Activated CD4-positive, CD25-positive, alpha-beta regulatory T cell treated with anti-CD3 and anti-CD28 coated beads, Interleukin-2, amount 50 U/mL, for 16 hours (primary cell): ENCODE data around the gene MFSD8.
"Not testable (repeated sequence)": the region's sequence is repeated elsewhere in the genome, so short reads cannot be mapped to it uniquely, and the experiment has no call there.

Experiments used
- DNase-seq: peaks from one replicate; pipeline ENCODE4 v3.0.0-alpha.2; 2020; ENCODE audit warnings: low read depth, low spot score

The MFSD8 gene, protein sequence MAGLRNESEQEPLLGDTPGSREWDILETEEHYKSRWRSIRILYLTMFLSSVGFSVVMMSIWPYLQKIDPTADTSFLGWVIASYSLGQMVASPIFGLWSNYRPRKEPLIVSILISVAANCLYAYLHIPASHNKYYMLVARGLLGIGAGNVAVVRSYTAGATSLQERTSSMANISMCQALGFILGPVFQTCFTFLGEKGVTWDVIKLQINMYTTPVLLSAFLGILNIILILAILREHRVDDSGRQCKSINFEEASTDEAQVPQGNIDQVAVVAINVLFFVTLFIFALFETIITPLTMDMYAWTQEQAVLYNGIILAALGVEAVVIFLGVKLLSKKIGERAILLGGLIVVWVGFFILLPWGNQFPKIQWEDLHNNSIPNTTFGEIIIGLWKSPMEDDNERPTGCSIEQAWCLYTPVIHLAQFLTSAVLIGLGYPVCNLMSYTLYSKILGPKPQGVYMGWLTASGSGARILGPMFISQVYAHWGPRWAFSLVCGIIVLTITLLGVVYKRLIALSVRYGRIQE

DNA sequence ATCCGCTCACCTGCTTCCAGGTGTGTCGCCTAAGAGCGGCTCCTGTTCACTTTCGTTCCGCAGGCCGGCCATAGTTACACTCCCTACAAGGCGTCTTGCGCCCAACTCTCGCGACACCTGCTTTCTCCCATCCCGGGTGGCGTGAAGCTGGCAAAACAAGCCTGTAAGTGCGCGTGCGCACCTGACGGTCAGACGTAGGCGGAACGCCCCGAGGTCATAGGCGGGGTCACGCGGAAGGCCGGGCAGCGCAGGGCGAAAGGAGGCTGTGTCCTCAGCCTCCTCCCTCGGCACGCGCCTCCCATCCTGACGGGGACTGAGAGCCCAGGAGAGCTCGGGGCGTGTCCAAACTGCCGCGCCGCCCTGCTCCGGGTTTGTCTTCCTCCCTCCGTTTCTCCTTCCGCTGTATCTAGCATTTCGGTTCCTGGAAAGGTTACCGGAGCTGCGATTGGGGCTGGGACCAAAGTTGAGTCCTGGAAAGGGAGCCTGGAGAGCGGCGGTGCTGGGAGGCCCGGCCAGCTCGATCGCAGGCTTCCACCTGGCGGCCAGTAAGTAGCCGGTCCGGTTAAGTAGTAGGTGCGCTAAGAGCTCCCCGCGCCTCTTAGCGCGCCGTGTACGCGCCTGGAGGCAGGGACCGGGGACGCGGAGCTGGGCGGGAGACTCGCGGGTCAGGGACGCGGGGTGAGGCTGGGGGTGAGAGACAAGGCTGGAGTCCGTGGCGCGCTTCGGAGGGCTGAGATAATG lies at the start of gene MFSD8, which contains the start of gene ABHD18:
Gene MFSD8 (minus strand): TSS at position 112 of the 741 bp plus-strand sequence. CDS start 40 bp downstream, at position 72.
Gene ABHD18 (plus strand): TSS at position 345 of the 741 bp plus-strand sequence. CDS start 17,550 bp downstream, outside the sequence.
- DNase-seq, result peak; percentile 99

DNA sequence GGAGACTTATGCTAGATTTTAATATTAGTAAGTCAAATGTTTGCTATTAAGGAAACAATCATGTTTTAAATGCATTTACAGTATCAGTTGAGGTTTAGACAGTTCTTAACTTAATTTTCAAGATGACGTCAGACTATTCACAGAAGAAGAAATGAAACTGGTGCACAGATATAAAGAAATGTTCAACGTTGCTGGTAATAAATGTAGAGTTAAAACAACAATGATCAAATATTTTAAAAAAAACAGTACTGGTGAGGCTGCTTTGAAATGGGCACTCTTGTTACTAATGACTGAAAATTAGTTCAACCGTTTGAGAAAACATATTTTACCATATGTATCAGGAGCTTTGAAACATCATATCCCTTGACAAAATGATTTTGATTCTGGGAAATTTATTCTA lies 44.5 kb upstream of the MFSD8 start:
- no peak for DNase-seq

DNA sequence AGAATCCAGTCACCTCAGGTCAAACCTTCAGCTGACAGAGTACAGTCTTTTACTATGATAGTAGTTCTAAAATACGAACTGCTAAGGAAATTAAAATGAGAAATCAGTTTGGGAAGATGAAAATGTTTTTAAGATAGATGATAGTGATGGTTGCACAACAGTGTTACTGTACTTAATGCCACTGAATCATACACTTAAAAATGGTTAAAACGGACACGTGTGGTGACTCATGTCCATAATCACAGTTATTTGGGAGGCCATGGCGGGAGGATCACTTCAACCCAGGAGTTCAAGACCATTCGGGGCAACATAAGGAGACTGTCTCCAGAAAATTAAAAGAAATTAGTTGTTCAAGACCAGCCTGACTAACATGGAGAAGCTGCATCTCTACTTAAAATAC lies 41.6 kb upstream of the MFSD8 start:
- no peak for DNase-seq

DNA sequence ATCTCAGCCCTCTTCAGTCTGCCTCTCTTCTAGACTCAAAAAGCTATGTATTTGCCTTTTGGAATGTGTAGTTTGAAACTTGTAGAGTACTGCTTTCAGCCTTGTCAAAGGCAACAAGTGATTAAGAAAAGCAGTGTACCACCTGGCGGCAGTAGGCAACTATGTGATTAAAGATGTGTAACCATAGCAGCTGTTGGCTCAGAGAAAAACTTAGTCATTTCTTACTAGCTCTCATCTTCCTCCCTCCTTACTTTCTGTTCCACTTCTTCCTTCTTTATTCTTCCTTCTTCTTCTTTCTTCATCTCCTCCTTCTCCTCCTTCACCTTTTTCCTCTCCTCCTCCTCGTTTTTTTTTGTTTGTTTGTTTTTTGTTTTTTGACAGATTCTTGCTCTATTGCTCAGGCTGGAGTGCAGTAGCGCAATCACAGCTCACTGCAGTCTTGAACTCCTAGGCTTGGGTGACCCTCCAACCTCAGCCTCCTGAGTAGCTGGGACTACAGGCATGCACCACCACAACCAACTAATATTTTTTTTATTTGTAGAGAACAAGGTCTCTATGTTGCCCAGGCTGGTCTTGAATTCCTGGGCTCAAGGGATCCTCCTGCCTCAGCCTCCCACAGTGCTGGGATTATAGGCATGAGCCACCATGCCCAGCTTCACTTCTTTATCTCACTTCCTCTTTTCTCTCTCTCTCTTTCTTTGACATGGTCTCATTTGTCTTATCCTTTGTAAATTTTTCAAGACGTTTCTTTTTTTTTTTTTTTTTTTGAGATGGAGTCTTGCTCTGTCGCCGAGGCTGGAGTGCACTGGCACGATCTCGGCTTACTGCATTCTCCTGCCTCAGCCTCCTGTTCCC lies 32.8 kb upstream of the MFSD8 start:
- peak; percentile 1 for DNase-seq

DNA sequence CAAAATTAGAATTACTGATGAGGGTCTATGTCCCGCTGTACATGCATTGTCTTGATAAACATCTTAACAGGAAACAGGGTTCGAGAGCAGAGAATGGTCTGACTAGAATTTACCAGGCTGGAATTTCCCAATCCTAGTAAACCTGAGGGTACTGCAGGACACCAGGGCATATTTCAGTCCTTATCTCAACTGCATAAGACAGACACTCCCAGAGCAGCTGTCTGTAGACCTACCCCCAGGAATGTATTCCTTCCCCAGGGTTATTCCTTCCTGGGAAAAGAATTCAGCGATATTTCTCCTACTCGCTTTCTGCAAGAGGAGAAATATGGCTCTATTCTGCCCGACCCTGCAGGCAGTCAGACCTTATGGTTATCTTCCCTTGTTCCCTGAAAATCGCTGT lies 31.5 kb upstream of the MFSD8 start:
- not testable (repeated sequence) for DNase-seq

DNA sequence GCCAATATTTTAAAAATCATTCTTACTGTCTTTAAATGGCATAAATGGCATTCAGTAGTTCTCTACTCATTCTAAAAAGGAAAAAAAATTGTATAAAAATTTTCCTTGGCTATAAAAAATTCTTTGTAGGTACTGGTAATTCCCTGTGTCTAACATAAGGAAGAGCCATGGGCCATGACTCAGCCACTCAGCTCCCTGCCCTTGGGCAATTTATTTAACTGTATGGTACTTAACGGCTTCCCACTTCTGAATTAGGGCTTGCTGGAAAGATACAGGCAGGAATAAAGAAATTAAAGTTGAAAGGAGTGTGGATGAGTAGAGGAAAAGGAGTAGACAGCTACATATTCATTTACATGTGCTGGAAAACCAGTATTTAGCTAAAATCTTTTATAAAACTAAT lies 30.8 kb upstream of the MFSD8 start:
- no peak for DNase-seq

DNA sequence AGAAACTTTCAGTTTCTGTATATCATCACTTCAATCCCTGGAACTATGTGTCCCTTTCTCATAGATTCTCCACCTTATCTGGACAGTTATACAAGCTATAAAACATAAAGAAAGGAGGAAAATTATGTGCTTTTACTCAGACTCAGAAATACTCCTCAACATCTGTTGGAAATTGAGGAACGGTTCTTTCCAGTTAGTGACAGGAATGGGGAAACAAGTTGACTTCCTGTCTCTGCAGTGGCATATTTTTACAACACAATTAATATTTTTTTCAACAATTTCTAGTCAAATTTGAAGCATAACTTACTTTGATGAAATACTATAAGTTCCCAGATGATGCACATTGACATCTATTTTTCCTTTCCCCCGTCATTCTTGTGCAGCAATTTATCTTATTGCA lies 28.2 kb upstream of the MFSD8 start:
- no peak for DNase-seq

DNA sequence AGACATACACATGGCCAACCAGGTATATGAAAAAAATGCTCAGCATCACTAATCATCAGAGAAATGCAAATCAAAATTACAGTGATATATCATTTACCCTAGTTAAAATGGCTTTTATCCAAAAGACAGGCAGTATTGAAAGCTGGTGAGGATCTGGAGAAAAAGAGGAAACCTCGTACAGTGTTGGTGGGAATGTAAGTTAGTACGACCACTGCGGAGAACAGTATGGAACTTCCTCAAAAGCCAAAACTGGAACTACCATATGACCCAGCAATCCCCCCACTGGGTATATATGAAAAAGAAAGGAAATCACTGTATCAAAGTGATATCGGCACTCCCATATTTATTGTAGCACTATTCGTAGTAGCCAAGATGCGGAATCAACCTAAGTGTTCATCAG lies 23.7 kb upstream of the MFSD8 start:
- no peak for DNase-seq

DNA sequence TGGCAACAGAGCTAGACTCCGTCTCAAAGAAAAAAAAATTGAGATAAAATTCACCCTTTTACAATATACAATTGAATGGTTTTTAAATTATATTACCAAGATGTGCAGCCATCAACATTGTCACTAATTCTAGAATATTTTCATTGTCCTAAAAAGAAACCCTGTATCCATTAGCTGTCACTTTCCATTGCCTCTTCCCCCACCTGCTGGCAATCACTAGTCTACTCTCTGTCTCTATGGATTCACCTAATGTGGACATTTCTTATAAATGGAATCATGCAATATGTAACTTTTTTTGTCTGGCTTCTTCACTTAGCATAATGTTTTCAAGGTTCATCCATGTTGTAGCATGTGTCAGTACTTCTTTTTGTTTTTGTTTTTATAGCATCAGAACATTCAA lies 21.0 kb upstream of the MFSD8 start:
- no peak for DNase-seq

DNA sequence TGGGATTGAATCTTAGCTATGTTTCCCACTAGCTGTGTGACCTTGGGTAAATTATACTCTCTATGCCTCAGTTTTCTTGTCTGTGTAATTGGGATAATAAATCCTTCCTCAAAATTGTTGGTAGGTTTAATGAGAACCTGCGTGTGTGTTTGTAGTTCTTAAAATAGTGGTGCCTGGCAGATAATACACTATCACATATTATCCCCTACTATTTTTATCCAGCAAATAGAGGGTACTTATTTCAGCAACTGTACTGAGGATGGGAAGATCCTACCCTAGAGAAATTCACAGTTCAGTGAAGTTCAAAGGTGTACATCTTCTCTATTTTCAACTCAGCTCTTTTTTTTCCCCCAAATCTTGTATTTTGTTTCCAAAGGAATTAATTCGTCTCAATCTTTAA lies 17.5 kb upstream of the MFSD8 start:
- no peak for DNase-seq

DNA sequence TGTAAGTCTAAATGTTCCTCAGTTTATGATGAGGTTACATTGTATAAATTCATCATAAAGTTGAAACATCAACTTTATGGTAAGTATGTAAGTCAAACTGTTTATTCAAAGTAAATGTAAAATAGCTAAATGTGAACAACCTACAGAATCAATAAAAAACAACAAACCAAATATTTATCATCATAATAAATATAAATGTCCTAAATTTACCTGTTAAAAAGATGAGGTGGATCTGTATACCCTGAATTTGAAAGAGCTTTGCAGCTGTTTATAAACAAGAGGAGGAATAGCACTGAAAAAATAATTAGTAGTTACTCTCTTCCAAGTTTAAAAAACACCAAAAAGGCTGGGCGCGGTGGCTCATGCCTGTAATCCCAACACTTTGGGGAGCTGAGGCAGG lies 14.0 kb upstream of the MFSD8 start:
- DNase-seq, result no peak

DNA sequence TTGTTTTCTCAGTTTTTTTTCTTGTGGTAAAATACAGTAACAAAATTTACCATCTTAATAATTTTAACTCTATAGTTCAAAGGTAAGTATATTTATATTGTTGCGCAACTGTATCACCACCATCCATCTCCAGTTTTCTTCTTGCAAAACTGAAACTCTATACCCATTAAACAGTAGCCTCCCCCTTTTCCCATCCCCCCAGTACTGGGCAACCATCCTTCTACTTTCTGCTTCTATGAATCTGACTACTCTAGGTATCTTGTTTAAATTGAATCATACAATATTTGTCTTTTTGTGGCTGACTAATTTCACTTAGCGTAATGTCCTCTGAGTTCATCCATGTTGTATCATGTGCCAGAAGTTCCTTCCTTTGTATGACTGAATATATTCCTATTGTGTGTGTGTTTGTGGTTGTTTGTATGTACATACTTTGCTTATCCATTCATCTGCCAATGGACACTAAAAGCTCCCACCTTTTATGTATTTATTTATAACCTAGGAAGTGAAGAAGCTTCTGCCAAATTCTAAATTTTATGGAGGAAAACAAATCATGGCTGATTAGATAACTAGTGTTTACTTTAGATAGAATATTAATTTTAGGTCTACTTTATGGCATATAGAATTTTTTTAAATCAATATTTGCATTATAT lies 10.3 kb upstream of the MFSD8 start:
- DNase-seq, result no peak

DNA sequence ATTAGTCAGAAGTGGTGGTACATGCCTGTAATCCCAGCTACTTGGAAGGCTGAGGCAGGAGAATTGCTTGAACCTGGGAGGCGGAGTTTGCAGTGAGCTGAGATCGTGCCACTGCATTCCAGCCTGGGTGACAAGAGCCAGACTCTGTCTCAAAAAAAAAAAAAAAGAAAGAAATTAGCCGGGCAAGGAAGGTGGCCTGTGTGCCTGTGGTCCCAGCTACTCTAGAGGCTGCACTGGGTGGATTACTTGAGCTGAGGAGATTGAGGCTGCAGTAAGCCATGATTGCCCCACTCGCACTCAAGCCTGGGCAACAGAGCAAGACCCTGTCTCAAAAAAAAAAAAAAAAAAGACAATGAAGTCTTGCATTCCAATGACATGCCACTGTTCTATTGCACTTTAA lies 6.0 kb upstream of the MFSD8 start:
- not testable (repeated sequence) for DNase-seq

DNA sequence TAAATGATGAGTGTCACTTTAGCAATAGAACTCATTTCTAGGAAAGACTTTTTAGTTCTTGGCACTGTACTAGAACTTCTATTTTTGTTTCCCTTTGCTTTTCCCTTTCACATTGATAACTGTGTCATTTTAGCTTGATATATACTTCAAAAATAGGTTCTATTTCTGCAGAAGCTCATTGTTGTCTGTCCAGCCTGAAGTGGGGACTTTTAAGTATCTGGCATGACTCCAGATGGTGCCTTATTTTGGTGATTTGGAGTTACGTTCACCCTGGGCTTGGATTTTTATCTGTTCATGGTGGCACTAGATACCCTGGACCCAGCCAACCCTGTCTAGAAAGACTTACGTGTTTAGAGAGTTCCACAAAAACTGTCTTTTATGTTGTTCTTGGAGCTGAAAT lies 3.6 kb upstream of the MFSD8 start:
- DNase-seq, result no peak

DNA sequence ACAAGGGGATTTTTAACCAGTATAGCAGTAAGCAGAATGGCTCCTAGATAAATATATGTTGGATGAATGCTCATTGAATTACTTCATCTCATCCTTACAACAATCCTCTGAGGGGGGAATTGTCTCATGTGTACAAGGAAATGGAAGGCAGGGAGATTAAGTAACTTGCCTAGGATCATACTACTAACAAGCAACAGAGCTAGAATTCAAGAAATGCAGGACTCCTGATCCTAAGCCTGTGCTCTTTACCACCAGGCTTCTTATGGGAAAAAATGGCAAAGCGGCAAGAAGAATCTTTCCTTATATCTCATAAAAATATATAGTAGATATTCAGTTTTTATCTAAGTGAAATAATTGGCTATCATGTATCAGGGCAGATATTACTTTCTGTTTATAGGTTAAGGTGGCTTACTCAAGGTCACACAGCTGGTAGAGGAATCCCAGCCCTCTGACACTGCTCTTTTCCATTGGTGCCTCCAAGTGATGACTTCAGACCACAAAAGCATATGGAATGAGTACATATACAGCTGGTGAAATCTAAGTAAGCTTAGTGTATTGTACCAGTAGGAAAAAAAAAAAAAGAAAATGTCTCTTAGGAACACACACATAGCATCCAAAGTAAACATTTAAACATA lies 2.3 kb upstream of the MFSD8 start:
- no peak for DNase-seq

DNA sequence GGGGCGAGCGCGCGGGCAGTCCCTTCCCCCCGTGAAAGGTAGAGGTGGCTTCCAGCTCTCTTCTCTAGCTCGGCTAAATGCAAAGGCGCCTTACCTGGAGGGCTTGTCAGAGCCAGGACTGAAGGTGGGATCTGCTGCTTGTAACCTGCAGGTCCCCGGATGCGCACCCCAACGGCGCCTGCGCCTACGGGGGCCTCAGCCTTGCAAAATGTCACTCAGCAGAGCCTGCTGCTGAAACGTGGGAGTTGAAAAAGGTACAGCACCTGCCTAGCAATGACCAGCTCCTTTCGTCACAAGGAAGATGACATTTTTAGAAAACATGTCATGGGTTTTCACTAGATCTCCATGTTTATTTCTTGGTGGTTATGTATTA lies 816 bp upstream of the MFSD8 start:
- DNase-seq, result peak; percentile 50

DNA sequence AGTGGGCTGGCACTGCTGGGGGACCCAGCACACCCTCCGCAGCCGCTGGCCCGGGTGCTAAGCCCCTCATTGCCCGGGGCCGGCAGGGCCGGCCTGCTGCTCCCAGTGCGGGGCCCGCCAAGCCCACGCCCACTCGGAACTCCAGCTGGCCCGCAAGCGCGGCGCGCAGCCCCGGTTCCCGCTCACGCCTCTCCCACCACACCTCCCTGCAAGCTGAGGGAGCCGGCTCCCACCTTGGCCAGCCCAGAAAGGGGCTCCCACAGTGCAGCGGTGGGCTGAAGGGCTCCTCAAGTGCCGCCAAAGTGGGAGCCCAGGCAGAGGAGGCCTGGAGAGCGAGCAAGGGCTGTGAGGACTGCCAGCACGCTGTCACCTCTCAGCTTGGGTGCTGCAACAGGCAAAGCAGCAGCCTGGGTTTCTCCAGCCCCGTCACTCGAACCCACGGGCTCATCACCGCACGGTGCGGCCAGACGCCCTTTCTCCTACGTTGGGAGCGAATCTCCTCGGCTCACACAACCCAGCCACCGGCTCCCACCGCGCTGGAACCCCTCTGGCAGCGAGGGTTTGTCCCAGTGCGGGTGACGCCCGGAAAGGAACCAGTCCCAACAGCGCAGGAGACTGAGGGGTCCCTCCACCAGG lies 429 bp downstream of the MFSD8 start:
- DNase-seq, result peak; percentile 4

DNA sequence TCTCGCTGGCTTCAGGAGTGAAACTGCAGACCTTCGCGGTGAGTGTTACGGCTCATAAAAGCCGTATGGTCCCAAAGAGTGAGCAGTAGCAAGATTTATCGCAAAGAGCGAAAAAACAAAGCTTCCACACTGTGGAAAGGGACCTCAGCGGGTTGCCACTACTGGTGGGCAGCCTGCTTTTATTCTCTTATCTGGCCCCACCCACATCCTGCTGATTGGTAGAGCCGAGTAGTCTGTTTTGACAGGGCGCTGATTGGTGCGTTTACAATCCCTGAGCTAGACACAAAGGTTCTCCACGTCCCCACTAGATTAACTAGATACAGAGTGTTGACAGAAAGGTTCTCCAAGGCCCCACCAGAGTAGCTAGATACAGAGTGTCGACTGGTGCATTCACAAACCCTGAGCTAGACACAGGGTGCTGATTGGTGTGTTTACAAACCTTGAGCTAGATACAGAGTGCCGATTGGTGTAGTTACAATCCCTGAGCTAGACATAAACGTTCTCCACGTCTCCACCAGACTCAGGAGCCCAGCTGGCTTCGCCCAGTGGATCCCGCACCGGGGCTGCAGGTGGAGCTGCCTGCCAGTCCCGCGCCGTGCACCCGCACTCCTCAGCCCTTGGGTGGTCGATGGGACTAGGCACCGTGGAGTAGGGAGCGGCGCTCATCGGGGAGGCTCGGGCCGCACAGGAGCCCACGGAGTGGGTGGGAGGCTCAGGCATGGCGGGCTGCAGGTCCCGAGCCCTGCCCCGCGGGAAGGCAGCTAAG lies 1.2 kb downstream of the MFSD8 start:
- DNase-seq, result not testable (repeated sequence)

DNA sequence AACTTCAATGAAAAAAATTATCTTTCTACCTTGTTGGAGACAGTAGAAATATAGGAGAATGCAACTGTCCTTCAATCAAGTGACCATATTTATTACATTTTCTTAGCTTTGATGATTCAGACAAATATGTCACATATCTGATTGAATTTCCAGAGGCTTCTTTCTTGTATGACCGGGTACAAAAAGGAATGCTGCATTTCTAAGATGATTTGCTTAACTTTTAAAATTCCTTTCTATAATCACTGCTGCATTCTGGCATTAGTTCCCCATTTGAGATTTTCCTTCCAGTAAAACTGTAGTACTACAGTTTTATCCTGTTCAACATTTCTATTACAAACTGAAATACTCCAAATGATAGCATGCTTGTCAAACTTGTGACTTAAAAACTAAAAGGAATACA lies 5.2 kb downstream of the MFSD8 start:
- no peak for DNase-seq

DNA sequence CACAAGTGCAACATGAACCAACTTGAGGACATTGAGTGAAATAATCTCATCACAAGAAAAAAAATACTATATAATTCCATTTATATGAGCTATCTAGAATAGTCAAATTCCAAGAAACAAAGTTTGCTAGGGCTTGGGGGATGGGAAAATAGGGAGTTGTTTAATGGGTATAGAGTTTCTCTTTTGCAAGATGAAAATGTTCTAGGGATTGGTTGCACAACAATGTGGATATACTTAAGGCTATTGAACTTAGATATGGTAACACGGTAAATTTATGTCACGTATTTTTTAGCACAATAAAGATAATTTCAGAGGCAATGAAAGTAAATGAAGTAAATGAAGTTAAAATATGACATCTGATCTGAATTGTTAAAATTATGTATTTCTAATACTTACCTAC lies 7.9 kb downstream of the MFSD8 start:
- no peak for DNase-seq
